SK-N-SH treated with all-trans-retinoic acid at 6 μM for 48 hours (cell line): Measurements from ENCODE around the gene NAP1L4.

ENCODE experiments used
- BACH2 ChIP-seq: fragments of 250-450 bp; sonication (Bioruptor Pico); IDR thresholded peaks from 2 replicates; pipeline ENCODE4 v1.9.0; 2021; ENCODE audit warnings: mild to moderate bottlenecking, borderline replicate concordance
- GLIS3 ChIP-seq: fragments of 250-450 bp; sonication (Bioruptor Pico); IDR thresholded peaks from 2 replicates; pipeline ENCODE4 v1.5.0; 2020; ENCODE audit warnings: mild to moderate bottlenecking, moderate library complexity
- TOX ChIP-seq: fragments of 250-450 bp; sonication (Bioruptor Pico); IDR thresholded peaks from 2 replicates; pipeline ENCODE4 v1.8.0; 2021; ENCODE audit warnings: mild to moderate bottlenecking, moderate library complexity, borderline replicate concordance
- TF ChIP-seq, protein P1 (sequence below): fragments of 250-450 bp; sonication (Bioruptor Pico); IDR thresholded peaks from 2 replicates; pipeline ENCODE4 v1.5.1; 2020; ENCODE audit warnings: low read depth, mild to moderate bottlenecking, moderate library complexity
- TF ChIP-seq, protein P2 (sequence below): fragments of 250-450 bp; sonication (Bioruptor Pico); IDR thresholded peaks from 2 replicates; pipeline ENCODE4 v1.8.0; 2020; ENCODE audit warnings: mild to moderate bottlenecking, moderate library complexity, borderline replicate concordance

DNA sequence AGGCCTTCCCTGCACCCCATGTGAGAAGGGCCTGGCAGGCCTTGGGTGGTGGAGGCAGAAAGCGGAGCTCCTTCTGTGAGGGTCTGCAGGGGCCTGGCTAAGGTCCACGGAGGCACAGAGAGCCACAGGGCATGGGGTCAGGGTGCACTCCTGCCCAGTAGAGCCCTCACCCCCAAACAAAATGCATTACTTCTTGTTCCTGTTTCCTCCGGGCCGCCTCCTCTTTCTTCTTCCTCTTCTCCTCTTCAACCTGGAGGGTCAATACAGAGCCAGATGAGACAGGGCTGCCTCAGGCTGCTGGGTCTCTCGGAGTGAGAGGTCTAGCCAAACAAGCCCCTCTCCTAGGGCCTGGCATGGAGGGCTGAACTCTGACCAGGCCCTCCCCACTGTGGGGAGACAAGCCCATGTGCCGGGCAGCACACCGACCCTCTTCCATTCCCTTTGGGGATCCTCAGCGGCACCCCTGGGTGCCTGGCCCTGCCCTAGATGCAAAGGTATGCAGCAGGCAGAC is 10.3 kb upstream of the NAP1L4 start:
- TF ChIP-seq BACH2 (CRISPR knock-in tag) (no peak), TOX (CRISPR knock-in tag) (no peak), GLIS3 (CRISPR knock-in tag) (no peak)
- TF ChIP-seq, protein P1, sequence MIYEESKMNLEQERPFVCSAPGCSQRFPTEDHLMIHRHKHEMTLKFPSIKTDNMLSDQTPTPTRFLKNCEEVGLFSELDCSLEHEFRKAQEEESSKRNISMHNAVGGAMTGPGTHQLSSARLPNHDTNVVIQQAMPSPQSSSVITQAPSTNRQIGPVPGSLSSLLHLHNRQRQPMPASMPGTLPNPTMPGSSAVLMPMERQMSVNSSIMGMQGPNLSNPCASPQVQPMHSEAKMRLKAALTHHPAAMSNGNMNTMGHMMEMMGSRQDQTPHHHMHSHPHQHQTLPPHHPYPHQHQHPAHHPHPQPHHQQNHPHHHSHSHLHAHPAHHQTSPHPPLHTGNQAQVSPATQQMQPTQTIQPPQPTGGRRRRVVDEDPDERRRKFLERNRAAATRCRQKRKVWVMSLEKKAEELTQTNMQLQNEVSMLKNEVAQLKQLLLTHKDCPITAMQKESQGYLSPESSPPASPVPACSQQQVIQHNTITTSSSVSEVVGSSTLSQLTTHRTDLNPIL (CRISPR knock-in tag) = no peak
- TF ChIP-seq, protein P2, sequence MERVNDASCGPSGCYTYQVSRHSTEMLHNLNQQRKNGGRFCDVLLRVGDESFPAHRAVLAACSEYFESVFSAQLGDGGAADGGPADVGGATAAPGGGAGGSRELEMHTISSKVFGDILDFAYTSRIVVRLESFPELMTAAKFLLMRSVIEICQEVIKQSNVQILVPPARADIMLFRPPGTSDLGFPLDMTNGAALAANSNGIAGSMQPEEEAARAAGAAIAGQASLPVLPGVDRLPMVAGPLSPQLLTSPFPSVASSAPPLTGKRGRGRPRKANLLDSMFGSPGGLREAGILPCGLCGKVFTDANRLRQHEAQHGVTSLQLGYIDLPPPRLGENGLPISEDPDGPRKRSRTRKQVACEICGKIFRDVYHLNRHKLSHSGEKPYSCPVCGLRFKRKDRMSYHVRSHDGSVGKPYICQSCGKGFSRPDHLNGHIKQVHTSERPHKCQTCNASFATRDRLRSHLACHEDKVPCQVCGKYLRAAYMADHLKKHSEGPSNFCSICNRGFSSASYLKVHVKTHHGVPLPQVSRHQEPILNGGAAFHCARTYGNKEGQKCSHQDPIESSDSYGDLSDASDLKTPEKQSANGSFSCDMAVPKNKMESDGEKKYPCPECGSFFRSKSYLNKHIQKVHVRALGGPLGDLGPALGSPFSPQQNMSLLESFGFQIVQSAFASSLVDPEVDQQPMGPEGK (CRISPR knock-in tag) = no peak
